ENCODE data around the gene CEACAM19. TPM values are rescaled to one million over a fixed set of nuclear protein-coding genes. Genes with fewer than 3 reads are reported as not detected.

CEACAM19 gene
- total and polyA plus RNA-seq, 2 of the 13 experiments (the other 11 are each of a cell fraction or from before 2014, with no cell fraction given) = 1.3 to 4.0 TPM

GRCh38 chr19:44718441-44719261 lies 47.4 kb downstream of the CEACAM19 start (continued):
- TF ChIP-seq ZNF567 (CRISPR knock-in tag; IDR thresholded peaks at IDR 0.05; ENCODE audit: borderline replicate concordance) (0 out of 2 replicates have a peak, but pooled peaks have one; percentile 58), ZNF235 (CRISPR knock-in tag; IDR thresholded peaks at IDR 0.05; ENCODE audit: borderline replicate concordance) (no peak), ZNF75D (CRISPR knock-in tag; IDR thresholded peaks at IDR 0.05; ENCODE audit: borderline replicate concordance) (no peak), ZBTB14 (CRISPR knock-in tag; IDR thresholded peaks at IDR 0.05) (no peak), ZBTB2 (CRISPR knock-in tag; IDR thresholded peaks at IDR 0.05; ENCODE audit: low read depth) (no peak), DDIT3 (CRISPR knock-in tag; IDR thresholded peaks at IDR 0.05) (no peak), WIZ (CRISPR knock-in tag; IDR thresholded peaks at IDR 0.05) (no peak), RARA (CRISPR knock-in tag; IDR thresholded peaks at IDR 0.05) (peak; percentile 83), ZHX2 (IDR thresholded peaks at IDR 0.05; ENCODE audit: low read depth) (no peak; the same call in 1 of the 2 replicates), ZHX2 (CRISPR knock-in tag; IDR thresholded peaks at IDR 0.05; ENCODE audit: borderline replicate concordance) (no peak), ZNF766 (CRISPR knock-in tag; IDR thresholded peaks at IDR 0.05; ENCODE audit: borderline replicate concordance) (no peak), MBD4 (IDR thresholded peaks at IDR 0.05; ENCODE audit: borderline replicate concordance, low read length) (no peak), ZNF343 (CRISPR knock-in tag; IDR thresholded peaks at IDR 0.05) (no peak; the same call in 1 of the 2 replicates), ZNF580 (CRISPR knock-in tag; IDR thresholded peaks at IDR 0.05; ENCODE audit: borderline replicate concordance, low read depth) (peak; percentile 68), ZFAT (CRISPR knock-in tag; conservative IDR thresholded peaks at IDR 0.05) (no peak), RFXAP (CRISPR knock-in tag; IDR thresholded peaks at IDR 0.05; ENCODE audit: borderline replicate concordance) (peak; percentile 61; the same call in 1 of the 2 replicates), ZNF557 (CRISPR knock-in tag; IDR thresholded peaks at IDR 0.05) (no peak), NFYB (CRISPR knock-in tag; IDR thresholded peaks at IDR 0.05) (no peak), TERF1 (CRISPR knock-in tag; IDR thresholded peaks at IDR 0.05) (no peak)
